NCI-H524 (cell line): ENCODE measurements around the gene RXFP2.
A peak's percentile ranks its signal among the peaks of the same experiment; 100 is the strongest.

Experiments
- DNase-seq, 2 experiments: peaks; one replicate each; lab custom pipeline; 2025; lab: John Stamatoyannopoulos, UW

The RXFP2 gene

GRCh38 chr13:31768351-31768750 is 29.0 kb downstream of the RXFP2 start:
- DNase-seq = no peak

DNA sequence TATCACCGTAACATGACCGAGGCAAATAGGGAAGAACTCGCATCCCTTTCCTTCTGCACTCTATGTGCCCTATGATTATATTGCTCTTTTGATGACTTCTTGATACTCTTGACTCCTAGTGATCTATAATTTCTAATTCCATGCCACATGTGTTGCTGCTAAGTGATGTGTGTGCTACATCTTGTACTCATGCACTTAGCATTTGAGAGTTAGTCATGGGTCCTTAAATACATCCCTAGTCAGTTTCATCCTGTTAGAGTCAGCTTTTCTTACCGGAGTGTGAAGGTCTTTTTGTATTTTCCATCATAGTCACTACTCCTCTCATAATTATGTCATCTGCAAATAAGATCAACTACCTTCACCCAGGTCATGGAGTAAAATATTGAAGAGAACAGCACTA is 30.2 kb downstream of the RXFP2 start:
- no peak for DNase-seq

DNA sequence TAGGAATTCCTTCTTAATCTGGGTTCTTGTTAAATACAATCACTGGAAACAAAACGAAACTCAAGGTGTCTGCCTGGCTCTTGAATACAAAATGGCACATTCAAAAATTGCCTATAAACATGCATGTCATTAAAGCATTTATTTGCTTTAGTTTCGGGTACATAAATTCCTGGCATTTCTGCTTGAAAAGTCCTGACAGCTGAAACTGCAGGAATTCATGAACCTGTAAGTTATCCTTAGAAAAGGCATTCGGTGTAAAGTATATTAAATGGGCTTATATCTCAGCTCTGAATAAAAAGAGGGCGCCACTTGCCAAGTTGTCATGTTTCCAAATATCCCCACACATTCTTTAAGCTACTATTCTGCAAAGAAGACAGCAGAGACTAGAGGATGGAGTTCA is 32.9 kb downstream of the RXFP2 start:
- DNase-seq = no peak

- DNase-seq = no peak
These were observed 34.2 kb downstream of the RXFP2 start for GRCh38 chr13:31773538-31773937.

- no peak for DNase-seq
These were observed 34.9 kb downstream of the RXFP2 start for GRCh38 chr13:31774186-31774750.

GRCh38 chr13:31775148-31775547 is 35.8 kb downstream of the RXFP2 start:
- no peak for DNase-seq

DNA sequence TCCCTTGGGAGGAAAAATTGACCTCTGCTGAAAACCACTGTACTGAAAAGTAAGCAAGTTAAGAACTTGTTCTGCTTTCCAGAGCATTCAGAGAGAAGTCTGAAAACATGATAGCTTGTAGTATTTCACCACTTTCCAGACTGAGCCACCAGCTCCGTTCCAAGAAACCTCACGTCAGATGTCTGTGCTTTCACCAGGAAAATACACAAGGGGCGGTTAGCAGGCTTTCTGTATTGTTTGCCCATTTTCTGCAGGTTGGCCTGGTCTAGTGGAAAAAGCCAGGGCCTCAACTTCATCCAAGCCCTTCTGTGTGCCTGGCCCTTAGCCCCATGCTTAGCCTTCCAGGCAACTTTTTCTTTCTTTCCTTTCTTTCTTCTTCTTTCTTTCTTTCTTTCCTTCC is 36.4 kb downstream of the RXFP2 start:
- no peak for DNase-seq

GRCh38 chr13:31781064-31781463 is 41.7 kb downstream of the RXFP2 start:
- DNase-seq = no peak

GRCh38 chr13:31786011-31786410 is 46.7 kb downstream of the RXFP2 start:
- no peak for DNase-seq

DNA sequence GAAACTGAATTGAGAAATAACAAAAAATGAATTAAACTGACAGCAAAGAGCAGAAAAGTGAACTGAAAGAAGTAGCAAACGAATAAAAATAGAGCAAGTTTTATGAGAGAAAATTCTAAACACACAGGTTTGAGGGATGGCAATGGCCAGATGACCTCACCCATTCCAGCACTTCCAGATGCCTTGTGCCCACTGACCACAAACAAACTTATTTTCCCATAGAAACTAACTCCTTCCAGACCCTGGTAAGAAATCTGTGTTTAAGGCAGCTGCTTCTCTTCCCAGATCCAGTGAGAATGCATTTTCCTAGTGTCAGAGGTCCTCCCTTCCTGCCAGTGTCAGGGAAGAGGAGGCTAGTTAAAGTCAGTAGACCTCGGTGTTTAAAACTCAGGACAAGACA is 51.7 kb downstream of the RXFP2 start:
- DNase-seq = no peak

DNA sequence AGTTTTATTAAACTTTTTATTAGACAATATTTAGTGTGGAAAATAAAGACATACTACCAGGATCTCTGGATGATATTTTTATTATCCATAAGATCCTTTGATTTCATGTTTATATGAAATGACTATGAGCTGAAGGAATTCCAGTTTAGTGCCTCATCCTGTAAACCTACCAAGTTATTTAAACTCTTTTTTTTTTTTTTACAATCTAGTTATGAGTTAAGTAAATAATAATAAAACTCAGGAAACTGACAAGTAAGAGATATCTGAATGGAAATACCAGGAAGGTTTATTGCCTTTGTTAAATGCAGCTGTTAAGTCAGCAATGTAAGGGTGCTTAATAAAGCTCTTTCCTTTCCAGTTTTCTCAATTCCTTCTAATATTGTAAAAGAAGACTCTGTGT is 53.9 kb downstream of the RXFP2 start:
- DNase-seq = no peak

DNA sequence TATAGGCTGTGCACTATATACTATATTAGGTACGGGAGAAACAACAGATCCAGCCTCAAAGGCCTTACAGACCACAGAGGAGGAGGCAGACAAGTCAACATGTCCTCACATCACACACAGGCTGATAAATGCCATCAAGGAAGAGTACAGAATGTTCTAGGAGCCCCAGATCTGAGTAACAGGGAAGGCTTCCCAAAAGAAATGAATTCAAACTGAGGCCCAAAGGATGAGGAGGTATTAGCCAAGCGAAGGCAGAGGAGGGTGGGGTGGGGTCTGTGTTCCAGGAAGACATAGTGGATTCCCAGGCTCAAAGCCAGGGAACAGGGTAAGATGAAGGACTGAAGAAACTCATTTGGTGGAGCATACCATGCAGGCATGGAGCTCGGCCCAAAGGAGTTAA is 55.1 kb downstream of the RXFP2 start:
- DNase-seq = no peak

DNA sequence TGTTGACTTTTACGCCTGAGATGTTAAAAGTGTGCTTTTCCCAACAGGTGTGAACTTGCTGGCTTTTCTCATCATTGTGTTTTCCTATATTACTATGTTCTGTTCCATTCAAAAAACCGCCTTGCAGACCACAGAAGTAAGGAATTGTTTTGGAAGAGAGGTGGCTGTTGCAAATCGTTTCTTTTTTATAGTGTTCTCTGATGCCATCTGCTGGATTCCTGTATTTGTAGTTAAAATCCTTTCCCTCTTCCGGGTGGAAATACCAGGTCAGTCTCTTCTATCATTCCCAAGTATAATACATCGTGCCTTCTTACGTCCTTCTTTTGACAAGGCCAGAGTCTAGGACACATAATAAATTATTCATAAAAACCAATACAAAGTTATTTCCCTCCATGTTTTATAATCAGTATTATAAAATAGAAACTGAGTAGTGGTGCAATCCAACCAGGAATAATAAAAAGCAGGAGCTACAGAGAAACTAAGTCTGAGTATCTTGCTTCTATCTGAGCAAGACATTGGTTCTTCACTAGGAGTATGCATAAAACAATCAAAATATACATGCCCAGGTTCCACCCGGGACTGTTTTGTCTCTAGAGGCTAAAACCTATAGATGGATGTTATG is 57.9 kb downstream of the RXFP2 start:
- peak; percentile 6 to 65 for DNase-seq

GRCh38 chr13:31798189-31798588 is 58.9 kb downstream of the RXFP2 start:
- no peak for DNase-seq

DNA sequence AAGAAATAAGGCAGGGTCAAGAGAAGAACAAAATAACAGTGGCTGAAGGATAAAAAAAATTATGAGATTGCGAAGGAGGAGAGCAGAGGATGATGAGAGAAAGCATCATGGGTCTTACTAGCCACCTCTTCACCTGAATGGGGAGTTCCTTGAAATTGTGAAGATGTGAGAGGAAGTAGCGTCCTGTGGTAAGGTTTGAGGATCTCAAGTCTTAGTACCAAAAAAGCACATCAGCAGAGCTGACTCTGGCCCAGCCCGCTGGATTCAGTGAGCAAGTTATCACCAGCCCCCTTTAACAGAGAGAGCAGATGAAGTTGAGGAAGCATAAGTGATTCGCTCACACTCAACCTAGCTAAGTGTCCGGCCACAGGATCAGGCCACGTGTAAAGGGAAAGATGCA is 61.8 kb downstream of the RXFP2 start:
- DNase-seq = no peak

DNA sequence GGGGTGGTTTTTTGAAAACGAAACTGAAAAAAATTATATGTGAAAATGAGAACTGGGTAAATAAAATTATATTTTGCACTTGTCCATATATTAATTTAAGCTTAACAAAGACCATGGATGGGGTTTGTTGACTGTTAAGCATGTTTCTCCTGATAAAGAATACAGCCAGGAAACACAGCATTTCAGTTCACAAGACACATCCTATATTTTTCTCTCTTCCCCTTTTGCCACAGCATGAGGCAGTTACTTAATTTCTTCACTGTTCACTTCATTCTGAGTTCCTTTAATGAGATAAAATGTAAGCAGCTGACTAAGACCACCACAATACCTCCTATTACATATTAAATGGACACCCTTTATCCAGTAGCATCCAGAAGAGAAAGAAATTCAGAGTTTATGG is 64.0 kb downstream of the RXFP2 start:
- no peak for DNase-seq

GRCh38 chr13:31805841-31806240 is 66.5 kb downstream of the RXFP2 start:
- no peak for DNase-seq

DNA sequence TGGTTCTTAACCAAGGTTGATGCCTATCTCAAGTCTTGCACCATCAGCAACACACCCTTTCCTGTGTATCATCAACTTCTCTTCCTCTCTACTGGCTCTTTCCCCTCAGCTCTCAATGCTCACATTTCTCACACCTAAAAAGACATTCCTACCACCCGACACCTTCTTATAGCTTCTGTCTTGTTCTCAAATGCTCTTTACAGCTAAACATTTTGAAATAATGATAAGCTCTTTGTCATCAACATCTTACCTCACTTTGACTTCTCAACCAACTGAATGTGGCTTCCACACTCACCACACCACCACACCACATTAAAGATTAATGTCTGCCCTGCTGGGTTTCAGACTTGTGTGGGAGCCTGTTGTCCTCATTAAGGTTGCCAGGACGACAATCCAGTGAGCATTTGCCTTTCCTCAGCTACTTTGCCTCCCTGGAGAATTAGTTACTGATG is 67.8 kb downstream of the RXFP2 start:
- no peak for DNase-seq

DNA sequence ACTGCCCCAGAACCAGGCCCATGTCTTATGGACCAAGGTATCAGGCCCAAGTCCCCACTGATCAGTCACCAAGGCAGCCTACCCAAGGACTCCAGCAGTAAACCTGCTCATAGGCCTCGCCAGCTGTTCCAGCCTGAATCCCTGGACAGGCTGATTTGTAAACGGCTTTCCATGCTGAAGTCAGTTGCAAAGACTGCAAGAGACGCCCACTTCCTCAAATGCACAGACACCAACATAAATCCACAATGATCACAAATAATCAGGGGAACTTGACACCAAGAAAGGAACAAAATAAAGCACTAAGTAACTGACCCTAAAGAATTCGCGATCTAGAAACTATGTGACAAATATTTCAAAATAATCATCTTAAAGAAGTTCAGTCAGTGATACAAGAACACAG is 75.2 kb downstream of the RXFP2 start:
- DNase-seq = no peak

GRCh38 chr13:31815361-31816144 is 76.2 kb downstream of the RXFP2 start:
- DNase-seq = no peak

- DNase-seq = no peak
These were observed 78.9 kb downstream of the RXFP2 start for GRCh38 chr13:31818236-31818635.

DNA sequence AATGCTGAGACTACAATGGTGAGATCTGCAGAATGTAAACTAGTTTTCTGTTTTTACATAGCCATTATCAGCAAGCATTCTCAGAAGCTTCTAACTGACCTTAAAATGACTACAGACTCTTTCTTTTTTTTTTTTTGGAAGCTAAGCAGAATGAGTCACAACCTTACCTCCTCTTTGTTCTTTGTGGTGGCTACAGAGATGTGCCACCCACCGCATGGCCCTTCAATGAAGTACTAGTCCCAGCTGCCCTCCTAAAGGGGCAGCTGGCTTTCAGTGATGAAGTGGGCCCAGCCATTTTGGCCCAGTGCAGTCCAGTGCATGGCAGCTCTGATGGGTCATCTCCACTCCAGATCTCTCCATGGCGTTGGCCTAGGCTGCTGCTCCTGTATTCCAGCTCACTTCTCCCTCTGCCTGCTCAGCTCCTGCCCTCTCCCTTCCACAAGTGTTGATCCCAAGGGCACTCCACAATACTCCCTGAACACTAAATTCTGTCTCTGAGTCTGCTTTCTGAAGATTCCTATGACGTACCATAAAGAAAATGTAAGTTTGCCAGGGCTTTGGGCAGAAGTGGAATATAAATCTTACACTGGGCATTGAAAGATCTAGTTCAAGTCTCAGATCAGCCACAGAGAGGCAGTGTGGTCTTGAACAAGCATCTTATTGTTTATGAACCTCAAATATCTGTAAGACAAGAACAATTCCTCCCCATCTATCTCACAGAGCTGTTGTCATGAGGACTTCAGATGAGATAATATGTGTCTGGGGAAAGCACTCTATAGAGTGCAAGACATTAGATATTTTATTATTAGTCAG is 85.6 kb downstream of the RXFP2 start:
- DNase-seq = peak; percentile 22 to 62

DNA sequence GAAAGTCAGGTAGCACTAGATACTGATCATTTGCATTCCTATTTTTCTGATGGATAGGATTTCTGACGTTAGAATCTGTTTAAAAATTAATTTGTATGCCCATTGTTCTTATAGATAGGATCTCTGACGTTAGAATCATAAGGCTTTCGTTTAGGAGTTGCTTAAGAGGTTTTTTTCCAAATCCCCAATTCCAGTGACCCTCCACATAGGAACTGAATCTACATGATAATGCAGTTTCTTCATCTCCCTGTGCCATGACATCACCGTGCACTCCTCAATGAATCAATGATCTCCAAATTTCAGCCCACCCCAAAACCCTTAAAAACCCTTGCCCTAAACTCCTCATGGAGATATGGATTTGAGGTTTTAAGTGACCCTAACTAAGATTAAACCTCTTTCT is 87.2 kb downstream of the RXFP2 start:
- no peak for DNase-seq
